ENCODE results near the gene KCNG1. TPM values are rescaled to one million over a fixed set of nuclear protein-coding genes. Genes with fewer than 3 reads are reported as not detected.
"Not testable (repeated sequence)": the region's sequence is repeated elsewhere in the genome, so short reads cannot be mapped to it uniquely, and the experiment has no call there.

Gene KCNG1
- total and polyA plus RNA-seq, 2 of the 8 experiments (the other 6 are each of a cell fraction or from before 2014, with no cell fraction given) = 16.0 to 18.0 TPM

DNA sequence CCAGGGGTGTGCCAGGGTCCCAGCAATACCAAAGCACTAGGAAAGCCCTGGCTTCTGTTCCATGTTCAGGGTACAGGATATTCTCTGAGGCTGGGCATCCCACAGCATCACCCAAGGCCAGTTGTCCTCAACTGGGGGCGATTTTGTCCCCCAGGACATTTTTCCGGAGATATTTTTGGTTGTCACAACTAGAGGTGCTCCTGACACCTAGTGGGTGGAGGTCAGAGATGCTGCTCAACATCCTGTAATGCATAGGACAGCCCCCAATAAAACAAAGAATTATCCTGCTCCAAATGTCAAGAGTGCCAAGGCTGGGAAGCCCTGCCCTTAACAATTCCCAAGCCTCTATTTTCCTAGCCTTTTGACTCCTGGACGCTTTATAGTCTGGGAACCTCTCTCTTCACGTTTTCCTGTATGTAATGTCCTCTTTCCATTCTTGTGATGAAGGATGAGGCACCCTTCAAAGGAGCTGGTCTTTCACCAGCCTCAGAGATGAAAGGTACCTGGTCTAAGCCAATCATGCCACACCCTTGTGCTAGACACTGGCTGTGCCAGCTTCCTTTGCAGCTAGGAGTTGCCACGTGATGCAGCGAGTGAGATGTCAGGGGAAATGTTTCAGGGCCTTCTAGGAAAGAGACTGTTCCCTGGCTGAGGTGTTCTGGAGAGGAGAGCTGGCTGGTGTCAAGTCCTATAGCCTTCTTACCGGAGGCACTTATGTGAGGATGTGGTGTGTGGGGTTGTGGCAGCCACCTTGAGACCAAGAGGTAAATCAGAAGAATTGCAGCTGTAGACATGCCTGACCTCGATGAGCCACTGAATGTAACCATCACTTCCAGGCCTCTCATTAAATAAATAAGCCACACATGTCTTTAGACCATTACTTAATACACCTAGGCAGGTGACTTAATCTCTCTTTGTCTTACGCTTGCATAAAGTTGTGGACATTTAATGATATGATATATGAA lies 23.4 kb upstream of the KCNG1 start (continued):
- TF ChIP-seq ATF2 (IDR thresholded peaks at IDR 0.05; ENCODE audit: low read length) (no peak), YY1 (IDR thresholded peaks at IDR 0.05; ENCODE audit: low read depth, low read length) (no peak)

DNA sequence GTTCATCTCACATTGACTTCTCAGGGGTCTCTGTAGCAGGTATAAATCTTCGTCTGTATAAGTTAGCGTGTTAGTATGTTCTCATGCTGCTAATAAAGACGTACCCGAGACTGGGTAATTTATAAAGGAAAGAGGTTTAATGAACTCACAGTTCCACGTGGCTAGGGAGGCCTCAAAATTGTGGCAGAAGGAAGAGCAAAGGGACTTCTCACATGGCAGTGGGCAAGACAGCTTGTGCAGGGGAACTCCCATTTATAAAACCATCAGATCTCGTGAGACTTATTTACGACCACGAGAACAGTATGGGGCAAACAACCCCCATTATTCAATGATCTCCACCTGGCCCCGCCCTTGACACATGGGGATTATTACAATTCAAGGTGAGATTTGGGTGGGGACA lies 22.6 kb upstream of the KCNG1 start:
- not testable (repeated sequence) for H2BK120ac ChIP-seq (replicated peaks; ENCODE audit: low read depth, low read length); H2BK5ac ChIP-seq (ENCODE audit: low read depth, low read length); H3K79me1 ChIP-seq (ENCODE audit: low read depth, low read length); H3K23ac ChIP-seq (ENCODE audit: insufficient read length); H3K4me2 ChIP-seq (ENCODE audit: insufficient read depth in 1 of 2, low read depth in 2 of 2, low read length in 2 of 2); H2AK5ac ChIP-seq (ENCODE audit: low read depth, low read length); H4K91ac ChIP-seq (replicated peaks; ENCODE audit: insufficient read length, low read length); FAIRE-seq; H2BK20ac ChIP-seq (ENCODE audit: low read length); DNase-seq (ENCODE audit: low read depth in 1 of 2, low spot score in 2 of 2); H4K20me1 ChIP-seq (replicated peaks in 1 of 2; ENCODE audit: control insufficient read depth in 1 of 2, insufficient read depth in 2 of 2, low read length in 2 of 2); H3K4me3 ChIP-seq (ENCODE audit: extremely low read depth in 1 of 4, insufficient read depth in 2 of 4, low read depth in 3 of 4, low read length in 4 of 4); H3K14ac ChIP-seq (ENCODE audit: insufficient read length); H3K4me1 ChIP-seq (replicated peaks in 1 of 4; ENCODE audit: control insufficient read depth in 3 of 4, insufficient read depth in 4 of 4, low read length in 3 of 4); H3K18ac ChIP-seq (ENCODE audit: extremely low read depth, low read length); H2AFZ ChIP-seq (ENCODE audit: low read length); H3K9ac ChIP-seq (replicated peaks in 1 of 4; ENCODE audit: extremely low read depth in 1 of 4, low read depth in 3 of 4, low read length in 3 of 4); H3K36me3 ChIP-seq (ENCODE audit: control insufficient read depth in 2 of 4, insufficient read depth in 4 of 4, low read length in 3 of 4); H4K8ac ChIP-seq (ENCODE audit: extremely low read depth, insufficient read depth, low read length); H3K27me3 ChIP-seq (replicated peaks in 1 of 4; ENCODE audit: control insufficient read depth in 3 of 4, extremely low read depth in 1 of 4, insufficient read depth in 3 of 4, low read length in 3 of 4); H3K79me2 ChIP-seq (ENCODE audit: control insufficient read depth in 1 of 2, insufficient read depth in 2 of 2, low read length in 2 of 2); H3K56ac ChIP-seq (replicated peaks; ENCODE audit: insufficient read length, low read depth, low read length); H4K5ac ChIP-seq (ENCODE audit: insufficient read length, low read depth, low read length); H2BK12ac ChIP-seq (ENCODE audit: low read depth, low read length); H2BK15ac ChIP-seq (ENCODE audit: low read length); H3K9me3 ChIP-seq (ENCODE audit: insufficient read depth in 2 of 2, low read depth in 1 of 2, low read length in 1 of 2); H3K27ac ChIP-seq (ENCODE audit: low read depth, low read length); H3K23me2 ChIP-seq (ENCODE audit: low read depth, low read length); H3K4ac ChIP-seq (replicated peaks; ENCODE audit: insufficient read length, low read depth, low read length)
- 95% methylated on average over 9 of the region's 9 CpGs; no CpG with 5 or more reads in 1 of the 2 experiments for WGBS, 2 experiments (ENCODE audit: extremely low coverage in 1 of 2, insufficient coverage in 1 of 2, insufficient read length in 1 of 2, insufficient replicate concordance in 2 of 2, low coverage in 1 of 2, low lambda C conversion rate in 2 of 2, missing lambda C conversion rate in 1 of 2)
- ChIA-PET CTCF (ENCODE audit: partially characterized antibody) (interaction anchor here (1.6 to 7.3 kb wide), 5 partner anchors 9 to 57 kb away, joined by 6 to 40 read pairs (median 12); no protein-coding TSS in a partner anchor), POLR2A (ENCODE audit: partially characterized antibody) (interaction anchor here (1.1 kb wide), 1 partner anchor 10 kb away, joined by 3 read pairs; no protein-coding TSS in a partner anchor)

Measured in H1 (cell line).